Measurements from ENCODE around the gene LTB. TPM values are rescaled to one million over a fixed set of nuclear protein-coding genes. Genes with fewer than 3 reads are reported as not detected.

The LTB gene
- total RNA-seq, 1 donor from 2014 or later, result 0.34 TPM

GRCh38 chr6:31535538-31536324 lies 46.5 kb downstream of the LTB start:
- Mint-ChIP-seq H3K4me3 (peak overlapping the region; percentile 3), H3K36me3 (peaks cover 61% of the 10 kb centered on the region), H3K27ac (peak overlapping the region; percentile 10), H3K9me3 (no peaks in the 10 kb centered on the region), H3K27me3 (no peaks in the 10 kb centered on the region), H3K4me1 (ENCODE audit: unreplicated experiment) (peaks cover 26% of the 10 kb centered on the region)
- no peak for DNase-seq (ENCODE audit: extremely low spot score, unreplicated experiment)
- TF ChIP-seq CTCF (conservative IDR thresholded peaks at IDR 0.05), result no peak

- DNase-seq (ENCODE audit: extremely low spot score, unreplicated experiment), result no peak
- no peaks in the 10 kb centered on the region for H3K9me3 Mint-ChIP-seq
- no peak overlapping the region for H3K4me3 Mint-ChIP-seq
- H3K36me3 Mint-ChIP-seq, result peaks cover 63% of the 10 kb centered on the region
- H3K27me3 Mint-ChIP-seq, result no peaks in the 10 kb centered on the region
- H3K27ac Mint-ChIP-seq, result peak overlapping the region; percentile 39
- no peak for TF ChIP-seq CTCF (conservative IDR thresholded peaks at IDR 0.05)
- H3K4me1 Mint-ChIP-seq (ENCODE audit: unreplicated experiment), result peaks cover 18% of the 10 kb centered on the region
Measured at GRCh38 chr6:31534521-31535040, 47.6 kb downstream of the LTB start.

- Mint-ChIP-seq H3K9me3 (no peaks in the 10 kb centered on the region), H3K4me1 (ENCODE audit: unreplicated experiment) (peaks cover 13% of the 10 kb centered on the region), H3K36me3 (peaks cover 58% of the 10 kb centered on the region), H3K4me3 (no peak overlapping the region), H3K27me3 (no peaks in the 10 kb centered on the region), H3K27ac (no peak overlapping the region)
- DNase-seq (ENCODE audit: extremely low spot score, unreplicated experiment), result no peak
- TF ChIP-seq CTCF (conservative IDR thresholded peaks at IDR 0.05), result no peak
Measured at GRCh38 chr6:31534011-31534410, 48.2 kb downstream of the LTB start.

GRCh38 chr6:31533455-31533841 lies 48.8 kb downstream of the LTB start:
- Mint-ChIP-seq H3K27ac (no peak overlapping the region), H3K4me1 (ENCODE audit: unreplicated experiment) (peaks cover 7% of the 10 kb centered on the region), H3K4me3 (no peak overlapping the region), H3K36me3 (peaks cover 54% of the 10 kb centered on the region), H3K9me3 (no peaks in the 10 kb centered on the region), H3K27me3 (no peaks in the 10 kb centered on the region)
- no peak for DNase-seq (ENCODE audit: extremely low spot score, unreplicated experiment)
- TF ChIP-seq CTCF (conservative IDR thresholded peaks at IDR 0.05), result no peak

- Mint-ChIP-seq H3K27ac (peak overlapping the region; percentile 46), H3K27me3 (no peaks in the 10 kb centered on the region), H3K4me3 (no peak overlapping the region), H3K36me3 (peaks cover 55% of the 10 kb centered on the region), H3K9me3 (no peaks in the 10 kb centered on the region), H3K4me1 (ENCODE audit: unreplicated experiment) (peaks cover 4% of the 10 kb centered on the region)
- no peak for DNase-seq (ENCODE audit: extremely low spot score, unreplicated experiment)
- no peak for TF ChIP-seq CTCF (conservative IDR thresholded peaks at IDR 0.05)
Measured at GRCh38 chr6:31532644-31533454, 49.4 kb downstream of the LTB start.
